8988T (cell line): ENCODE measurements around the gene TSPYL4.
A peak's percentile ranks its signal among the peaks of the same experiment; 100 is the strongest.
"Not testable (repeated sequence)": the region's sequence is repeated elsewhere in the genome, so short reads cannot be mapped to it uniquely, and the experiment has no call there.

ENCODE experiments used
- DNase-seq: peaks from one replicate; pipeline ENCODE4 v3.0.0; 2011

TSPYL4 gene

DNA sequence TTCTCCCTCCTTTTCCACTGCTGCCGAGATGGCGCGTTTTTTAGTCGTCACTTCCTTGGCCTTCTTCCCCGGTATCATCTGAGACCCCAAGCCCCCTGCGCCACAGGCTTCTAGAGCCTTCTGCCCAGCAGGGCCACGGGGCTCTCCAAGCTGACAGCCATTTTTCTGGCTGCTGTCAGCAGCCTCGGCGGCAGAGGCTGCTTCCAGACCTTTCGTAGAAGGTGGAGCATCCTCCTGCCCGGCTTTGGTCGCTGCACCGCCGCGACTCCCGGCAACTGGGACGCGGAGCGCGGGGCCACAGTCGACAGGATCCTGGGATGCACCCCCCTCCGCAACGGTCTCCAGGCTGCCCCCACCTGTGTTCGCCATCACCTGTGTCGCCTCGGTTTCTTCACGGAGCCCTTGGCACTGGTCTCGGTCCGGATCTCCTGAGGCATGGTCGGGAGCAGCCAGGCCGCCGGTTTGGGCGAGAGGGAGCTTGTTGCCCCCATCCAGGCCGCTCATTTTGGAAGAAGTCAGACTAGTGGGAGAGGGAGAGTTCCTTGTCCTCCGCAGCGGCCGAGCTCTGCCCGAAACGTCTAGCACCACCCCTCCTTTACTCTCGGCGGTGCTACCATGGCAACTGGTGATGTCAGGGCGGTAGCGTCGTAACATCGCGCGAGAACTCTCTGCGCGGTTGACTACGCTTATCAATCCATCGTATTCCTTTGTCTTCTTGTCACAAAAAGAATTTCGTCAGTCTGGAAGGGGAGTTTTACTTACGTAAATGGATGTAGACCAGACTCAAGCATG, at the start of gene TSPYL4:
TSS of gene TSPYL4 (minus strand) at position 571 of the 792 bp plus-strand sequence. CDS start at position 504, 67 bp downstream.
- peak; percentile 33 for DNase-seq

DNA sequence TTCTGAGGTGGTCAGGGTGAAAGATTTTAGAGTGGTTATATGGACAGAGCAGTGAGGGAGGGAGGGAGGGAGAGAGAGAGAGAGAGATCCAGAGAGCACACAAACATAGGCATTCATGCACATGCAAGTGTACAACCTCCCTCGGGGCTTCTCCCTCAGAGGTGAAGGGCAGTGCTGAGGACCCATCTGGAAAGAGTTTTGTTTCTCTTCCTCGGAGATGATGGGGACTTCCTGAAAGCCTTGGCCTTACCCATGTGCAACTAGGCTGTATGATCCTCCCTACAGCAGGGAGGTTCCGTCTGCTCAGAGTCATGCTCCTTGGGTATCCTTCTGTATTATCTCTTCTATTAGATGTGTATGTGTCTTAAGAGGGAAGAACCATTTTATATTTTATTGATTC, 47.2 kb upstream of the TSPYL4 start:
- no peak for DNase-seq

DNA sequence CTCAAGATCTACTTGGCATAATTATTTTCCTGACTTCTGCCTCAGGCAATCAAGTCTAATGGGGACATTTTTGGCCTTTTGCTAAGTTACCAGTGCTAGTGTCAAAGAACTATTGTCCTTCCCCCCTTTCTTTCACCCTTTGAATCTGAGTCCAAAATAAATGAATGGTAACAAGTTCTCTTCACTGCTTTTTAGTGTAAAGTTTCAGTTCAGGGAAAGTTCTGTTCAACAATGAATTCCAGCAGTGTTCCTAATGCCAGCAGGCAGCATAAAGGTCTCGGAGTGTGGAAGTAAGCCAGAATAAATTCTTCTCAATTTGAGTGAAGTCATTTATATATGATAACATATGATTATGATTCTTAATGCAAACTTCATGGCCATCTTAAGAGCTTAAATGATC, 46.7 kb upstream of the TSPYL4 start:
- DNase-seq, result no peak

DNA sequence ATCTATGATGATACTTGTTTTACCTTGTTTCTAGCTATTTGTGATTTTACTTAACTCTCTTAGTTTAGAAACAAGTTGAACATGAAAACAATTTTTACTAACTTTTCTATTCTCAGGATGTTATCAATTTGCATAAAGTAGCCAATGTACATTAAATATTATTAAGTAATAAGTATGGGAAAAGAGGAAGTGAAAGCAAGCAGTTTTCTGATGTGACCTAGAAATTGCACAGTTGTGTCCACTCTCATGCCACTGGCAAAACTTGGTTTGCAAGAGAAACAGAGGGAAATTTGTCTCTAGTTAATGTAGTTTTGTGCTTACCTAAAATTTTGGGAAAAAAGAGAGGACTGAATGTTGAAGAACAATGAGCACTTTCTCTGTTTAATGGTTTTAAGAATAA, 45.1 kb upstream of the TSPYL4 start:
- no peak for DNase-seq

DNA sequence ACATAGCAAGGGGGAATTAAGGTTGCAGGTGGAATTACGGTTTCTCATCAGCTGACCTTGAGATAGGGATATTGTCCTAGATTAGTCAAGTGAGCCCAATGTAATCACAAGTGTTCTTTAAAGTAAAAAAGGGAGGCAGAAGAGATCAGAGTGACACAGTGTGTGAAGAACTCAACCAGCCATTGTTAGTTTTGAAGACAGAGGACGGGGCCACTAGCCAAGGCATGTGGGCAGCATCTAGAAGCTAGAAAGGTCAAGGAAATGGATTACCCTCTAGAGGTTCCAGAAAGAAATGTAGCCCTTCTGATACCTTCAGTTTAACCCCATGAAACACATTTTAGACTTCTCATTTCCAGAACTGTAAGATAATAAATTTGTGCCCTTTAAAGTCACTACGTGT, 44.4 kb upstream of the TSPYL4 start:
- no peak for DNase-seq

DNA sequence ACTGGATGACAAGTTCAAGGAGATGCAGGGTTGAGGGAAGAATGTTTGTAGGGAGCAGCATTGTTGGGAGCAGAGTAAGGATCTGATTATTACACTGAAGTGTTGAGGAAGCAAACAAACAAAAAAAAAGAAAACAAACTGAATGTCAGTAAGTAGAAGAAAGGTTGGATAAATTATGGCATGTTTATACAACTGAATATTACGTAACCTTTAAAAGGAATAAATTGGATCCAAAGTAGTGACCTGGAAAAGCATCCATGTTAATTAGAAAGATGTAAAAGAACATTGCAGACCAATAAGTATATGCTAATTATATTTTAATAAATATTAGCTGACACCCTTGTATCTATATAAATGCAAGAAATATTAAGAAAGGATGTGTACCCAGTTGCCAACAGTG, 38.7 kb upstream of the TSPYL4 start:
- DNase-seq, result no peak

DNA sequence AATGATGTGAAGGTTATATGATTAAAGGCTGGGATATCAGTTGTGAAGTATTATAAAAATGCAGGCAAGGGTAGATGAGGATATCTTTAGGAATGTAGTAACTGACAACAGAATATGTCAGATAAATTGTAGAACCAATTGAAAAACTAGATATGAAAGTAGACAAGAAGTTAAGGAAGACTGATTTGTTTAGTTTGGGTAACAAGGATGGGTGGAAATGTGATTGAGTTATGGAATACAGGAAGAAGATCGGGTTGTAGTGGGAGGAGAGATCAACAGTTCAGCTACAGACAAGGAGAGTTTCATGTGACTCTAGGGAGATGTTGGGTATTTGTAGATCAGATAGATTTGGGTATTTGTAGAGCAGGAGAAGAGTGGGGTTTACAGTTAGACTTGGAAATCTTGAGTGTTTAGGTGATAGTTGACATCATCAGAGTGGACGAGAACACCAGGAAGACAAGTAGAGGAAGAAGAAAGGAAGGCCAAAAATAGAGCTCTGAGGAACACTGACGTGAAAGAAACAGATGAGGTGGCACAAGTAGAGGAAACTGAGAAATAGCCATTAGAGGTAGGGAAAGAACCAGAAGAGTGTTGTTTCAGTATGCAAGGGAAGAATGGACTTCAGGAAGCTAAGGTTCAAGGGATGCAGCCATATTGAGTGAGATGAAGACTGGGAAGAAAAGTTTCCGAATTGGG, 38.0 kb upstream of the TSPYL4 start:
- DNase-seq, result no peak

DNA sequence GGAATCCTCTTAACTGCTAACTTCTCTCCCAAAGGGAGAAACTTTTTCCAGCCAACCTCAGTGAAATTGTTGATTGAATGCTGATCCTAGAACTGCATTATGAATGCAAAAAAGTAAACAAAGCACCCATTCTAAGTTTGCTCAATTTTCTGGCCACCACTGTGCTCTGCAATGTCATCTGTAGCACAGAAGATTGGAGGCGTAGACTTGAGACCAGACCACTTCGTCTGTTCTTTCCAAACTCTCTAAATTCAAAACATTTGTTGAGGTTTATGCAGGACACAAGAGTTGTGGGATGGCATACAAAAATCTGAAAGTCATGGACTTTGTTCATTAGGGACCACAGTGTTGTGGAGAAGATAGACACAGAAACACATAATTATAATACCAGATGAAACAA, 36.9 kb upstream of the TSPYL4 start:
- DNase-seq, result no peak

DNA sequence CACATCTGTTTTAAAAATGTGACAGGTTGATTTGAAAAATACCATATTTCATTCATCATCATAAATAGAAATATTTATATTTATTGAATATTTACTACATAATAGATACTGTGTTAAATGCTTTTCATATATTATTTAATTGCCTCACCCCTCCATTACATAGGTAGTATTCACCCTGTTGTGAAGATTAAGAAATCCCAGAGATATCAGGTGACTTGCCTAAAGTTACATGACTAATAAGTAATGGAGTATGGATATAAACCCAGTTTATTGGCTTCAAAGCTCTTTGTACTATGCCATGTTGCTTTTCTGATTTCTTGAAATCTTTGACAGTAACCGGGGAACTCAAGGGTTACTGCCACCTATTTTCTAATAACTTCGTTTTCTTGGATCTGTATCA, 36.0 kb upstream of the TSPYL4 start:
- no peak for DNase-seq

DNA sequence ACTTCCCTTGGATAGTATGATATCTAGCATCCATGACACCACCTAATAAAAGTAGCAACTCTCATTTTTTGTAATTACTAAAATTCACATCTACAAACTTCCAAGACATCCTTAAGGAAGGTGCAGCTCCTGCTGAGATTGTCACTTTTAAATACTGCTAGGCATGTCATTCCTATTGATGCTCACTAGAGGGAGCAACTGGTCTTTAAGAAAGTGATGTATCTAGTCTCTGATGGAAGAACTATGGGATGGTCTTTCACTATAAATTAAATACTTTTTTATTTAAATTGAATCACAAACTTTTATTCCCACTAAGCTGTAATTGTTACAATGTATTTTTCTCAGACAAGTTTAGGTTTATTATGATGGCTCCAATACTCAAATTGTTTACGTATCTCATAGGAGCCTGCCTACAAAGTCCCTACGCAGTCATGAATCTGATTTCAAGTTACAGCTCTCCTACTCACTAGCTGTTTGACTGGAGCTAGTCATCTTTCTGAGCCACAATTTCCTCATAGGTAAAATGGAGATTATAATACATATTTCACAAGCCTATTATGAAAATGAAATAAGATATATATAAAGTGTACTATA, 33.9 kb upstream of the TSPYL4 start:
- no peak for DNase-seq

DNA sequence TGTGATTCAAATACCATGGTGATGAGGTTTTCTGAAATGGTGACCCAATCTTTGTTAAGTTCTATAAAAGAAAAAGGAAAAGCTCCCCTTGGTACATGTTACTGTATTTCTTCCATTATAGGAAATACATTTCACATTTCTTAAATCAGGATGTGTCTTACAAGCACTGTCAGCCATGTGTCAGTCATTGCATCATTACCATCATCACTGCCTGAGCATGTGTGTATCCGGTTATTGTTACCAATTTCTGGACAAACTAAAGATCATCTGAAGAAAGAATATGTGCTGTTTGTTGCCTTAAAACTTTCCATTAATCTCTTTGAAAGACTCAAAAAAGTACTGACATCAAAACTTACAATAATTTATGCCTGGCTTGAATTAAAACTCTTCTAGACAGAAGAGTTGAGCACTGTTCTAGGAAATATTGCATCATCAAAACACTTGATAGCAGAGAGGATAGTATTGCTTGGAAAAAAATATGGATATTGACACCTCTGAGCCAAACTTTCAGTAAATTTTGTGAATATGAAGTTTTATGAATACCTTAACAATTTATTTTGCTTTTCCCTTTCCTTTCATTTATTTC, 33.0 kb upstream of the TSPYL4 start:
- no peak for DNase-seq

DNA sequence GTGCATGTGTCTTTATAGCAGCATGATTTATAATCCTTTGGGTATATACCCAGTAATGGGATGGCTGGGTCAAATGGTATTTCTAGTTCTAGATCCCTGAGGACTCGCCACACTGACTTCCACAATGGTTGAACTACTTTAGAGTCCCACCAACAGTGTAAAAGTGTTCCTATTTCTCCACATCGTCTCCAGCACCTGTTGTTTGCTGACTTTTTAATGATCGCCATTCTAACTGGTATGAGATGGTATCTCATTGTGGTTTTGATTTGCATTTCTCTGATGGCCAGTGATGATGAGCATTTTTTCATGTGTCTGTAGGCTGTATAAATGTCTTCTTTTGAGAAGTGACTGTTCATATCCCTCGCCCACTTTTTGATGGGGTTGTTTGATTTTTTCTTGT, 31.1 kb upstream of the TSPYL4 start:
- not testable (repeated sequence) for DNase-seq

DNA sequence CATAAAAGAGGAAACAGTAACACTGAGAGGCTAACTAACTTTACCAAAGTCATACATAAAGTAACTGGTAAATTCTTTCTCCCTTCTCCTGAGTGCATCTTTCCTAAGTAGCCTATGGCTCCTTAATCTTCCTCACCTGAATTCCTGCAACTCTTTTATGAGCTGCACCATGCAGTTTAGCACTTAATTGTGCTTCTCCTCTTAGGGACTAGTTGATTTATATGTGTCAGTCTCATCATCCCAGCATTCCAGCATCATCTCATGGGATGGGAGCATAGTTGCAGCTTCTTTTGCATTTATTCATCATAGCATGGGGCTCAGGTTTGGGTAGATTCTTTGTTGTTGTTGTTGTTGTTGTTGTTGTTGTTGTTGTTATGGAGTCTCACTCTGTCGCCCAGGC, 29.3 kb upstream of the TSPYL4 start:
- DNase-seq, result no peak

DNA sequence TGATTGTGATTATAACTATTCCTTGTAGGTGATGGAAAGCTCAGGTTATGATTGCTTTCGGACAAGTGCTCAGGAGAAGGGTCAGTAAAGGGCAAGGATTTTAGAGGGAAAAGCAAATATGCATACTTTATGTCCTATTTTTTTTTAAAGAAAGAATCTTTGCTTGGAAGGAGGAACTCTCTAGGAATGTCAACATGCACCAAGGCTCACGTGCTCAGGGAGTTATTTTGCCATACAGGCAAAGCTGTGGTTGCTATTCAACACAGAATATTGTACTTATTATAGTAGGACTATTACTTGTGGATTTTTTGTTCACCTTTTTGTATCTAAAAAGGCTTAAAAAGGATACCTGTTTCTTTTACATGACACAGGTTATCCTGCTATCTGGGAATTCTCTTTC, 28.8 kb upstream of the TSPYL4 start:
- DNase-seq, result no peak

DNA sequence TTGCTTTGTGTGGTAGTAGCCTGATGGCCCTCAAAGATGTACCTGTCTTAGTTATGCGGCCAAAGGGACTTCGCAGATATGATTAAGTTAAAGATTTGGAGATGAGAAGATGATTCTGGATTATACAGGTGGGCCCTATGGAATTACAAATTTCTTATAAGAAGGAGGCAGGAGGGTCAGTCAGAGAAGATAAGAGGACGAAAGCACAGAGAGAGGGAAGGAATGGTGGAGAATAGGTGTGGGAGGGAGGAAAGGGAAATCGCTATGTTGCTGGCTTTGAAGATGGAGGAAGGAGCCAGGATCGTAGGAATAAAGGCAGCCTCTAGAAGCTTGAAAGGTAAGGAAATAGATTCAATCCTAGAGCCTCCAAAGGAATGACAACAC, 27.1 kb upstream of the TSPYL4 start:
- DNase-seq, result no peak

DNA sequence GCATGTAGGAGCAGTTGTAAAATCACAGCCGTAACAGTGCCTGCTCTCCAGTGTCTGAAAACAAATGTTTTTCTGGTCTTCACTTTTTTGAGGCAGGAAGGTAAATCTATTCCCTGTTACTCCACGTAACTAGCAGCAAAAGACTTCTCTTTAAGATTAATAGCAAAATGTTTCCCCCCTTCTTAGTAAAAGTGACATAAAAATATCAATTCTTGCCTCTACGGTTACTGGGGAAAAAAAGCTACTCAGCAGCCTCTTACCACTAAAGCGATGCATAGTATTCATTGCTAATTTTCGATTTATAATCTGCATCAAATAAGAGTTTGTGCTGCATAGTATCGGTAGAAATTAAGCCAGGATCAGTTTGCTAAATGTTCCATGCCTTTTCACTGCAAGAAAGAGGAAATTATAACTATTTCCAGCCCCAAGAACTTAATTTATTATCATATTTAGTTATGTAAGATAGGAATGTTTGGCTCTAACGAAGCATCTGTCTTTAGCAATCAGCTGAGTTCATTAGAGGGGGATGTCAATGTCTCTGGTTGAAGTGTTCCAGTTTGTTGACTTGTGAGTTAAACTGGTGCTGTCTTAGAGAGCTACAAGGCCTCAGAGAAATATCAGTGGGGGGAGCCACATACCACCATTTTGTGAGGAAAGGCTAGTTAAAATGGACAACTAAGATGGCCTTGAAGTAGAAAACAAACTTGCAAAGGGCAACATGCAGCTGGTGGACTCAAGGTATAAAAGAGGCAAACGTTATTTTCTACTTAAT, 26.5 kb upstream of the TSPYL4 start:
- DNase-seq, result no peak

DNA sequence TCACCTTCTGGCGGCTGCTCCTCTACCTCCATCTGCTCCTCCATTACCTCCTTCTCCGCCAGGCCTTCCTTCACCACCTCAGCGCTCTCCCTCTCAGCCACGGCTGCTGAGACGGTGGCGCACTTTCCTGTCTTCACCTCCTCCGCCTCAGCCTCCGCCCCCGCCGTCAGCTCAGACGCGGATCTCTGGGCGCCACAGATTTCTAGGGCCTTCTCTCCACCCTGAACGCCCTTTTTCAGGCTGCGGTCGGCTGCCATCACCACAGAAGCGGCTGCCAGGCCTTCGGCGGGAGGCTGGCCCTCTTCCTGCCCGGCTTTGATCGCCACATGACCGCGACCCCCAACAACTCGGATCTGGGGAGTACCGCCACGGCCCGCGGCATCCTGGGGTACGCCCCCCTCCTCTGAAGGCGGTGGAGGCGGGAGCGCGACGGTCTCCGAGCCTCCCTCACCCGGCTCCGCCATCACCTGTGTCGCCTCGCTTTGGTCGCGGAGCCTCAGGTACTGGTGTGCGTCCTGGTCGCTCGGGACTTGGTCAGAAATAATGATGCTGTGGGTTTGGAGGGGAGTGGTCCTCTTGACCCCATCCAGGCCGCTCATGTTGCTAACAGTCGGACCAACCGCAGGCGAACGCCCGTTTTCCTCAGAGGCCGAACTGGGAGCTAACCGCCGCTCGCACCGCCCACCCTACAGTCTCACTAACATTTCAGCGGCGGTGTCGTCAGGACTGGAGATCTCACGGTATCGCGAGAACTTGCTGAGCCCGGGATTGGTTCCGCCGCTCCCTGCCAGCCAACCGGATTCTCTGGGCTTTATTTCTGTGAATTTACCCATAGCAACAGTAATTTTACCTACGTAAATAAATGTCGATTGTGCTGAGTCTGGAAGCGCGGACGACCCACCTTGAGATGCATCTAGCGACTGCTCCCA, 25.6 kb upstream of the TSPYL4 start, which contains the start of gene TSPYL1:
TSS of gene TSPYL1 (minus strand) at position 699 of the 929 bp plus-strand sequence. CDS start at position 599, 100 bp downstream.
- DNase-seq, result peak; percentile 60

DNA sequence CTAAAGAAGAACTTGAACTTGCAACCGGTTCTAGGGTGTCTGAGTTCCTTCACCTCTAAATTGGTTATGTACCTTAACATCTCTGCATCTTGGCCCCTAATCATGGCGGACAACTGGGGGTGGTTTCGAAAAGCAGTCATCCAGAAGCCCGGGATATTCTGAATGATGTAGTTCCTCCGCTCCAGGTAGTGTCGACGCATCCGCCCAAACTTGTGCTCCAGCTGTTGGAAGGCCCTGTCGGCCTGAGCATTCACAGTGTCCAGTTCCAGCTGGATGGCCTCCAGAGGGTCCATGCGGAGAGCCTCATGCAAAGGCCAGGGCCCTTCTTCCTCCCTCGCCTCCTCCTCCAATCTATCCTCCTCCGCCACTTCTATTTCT, 25.0 kb upstream of the TSPYL4 start:
- no peak for DNase-seq

DNA sequence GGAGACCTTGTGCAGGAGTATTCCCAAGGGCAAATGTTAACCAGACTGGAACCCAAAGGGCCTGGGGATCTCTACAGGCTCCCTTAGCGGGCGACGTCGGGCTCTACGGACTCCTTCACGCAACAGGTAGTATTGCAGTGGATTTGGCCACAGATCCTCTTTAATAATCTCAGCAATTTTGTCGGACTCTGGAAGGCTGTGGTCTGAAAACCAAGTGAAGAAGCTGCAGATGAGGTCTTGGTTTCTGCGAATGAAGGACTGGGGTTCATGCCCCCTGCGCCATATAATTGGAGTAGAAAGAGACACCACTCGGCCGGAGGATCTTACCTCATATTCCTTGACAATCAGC, 24.6 kb upstream of the TSPYL4 start:
- DNase-seq, result no peak

DNA sequence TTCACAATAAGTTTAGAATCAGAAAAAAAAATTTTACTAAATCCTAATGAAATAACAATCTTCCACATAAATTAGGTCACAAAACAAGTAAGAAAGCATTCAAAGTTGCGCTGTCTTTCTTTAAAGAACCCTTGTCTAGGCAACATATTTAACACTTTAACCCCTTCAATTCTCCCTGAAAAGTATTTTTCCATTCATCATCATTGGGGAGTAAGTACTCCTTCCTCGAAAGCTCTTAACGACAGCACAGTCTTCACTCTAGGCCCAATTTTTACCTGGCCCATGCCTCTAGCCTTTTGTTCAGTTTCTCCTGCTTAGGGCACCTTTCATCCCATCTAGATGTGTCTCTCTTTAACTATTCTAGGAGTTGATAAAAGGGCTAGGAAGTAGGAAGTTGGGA, 23.2 kb upstream of the TSPYL4 start:
- no peak for DNase-seq

DNA sequence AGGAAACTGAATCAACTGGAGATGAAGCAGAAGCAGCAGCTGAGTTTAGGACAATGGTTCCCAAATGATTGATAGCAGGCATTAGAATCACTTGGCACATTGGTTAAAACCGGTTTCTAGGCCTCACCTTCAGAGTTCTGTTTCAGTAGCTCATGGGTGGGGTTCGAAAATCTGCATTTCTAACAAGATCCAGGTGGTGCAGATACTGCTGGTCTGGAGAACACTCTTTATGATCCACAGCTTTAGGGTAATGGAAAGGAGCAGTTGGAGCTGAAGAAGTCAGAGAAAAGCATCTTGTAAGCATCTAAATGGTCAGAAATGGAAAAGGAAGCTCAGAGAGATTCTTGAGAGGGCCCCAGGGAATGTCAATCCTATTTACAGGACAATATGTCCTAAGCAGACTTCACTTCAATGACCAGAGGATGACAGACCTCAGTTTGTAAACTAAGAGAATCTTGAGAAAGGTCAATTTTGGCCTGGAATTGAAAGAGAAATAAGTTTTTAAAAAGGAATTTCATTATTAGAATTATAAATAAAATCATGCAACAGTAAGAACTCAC, 17.4 kb upstream of the TSPYL4 start:
- no peak for DNase-seq
